ENCODE measurements around the gene POGK.

The POGK gene

GRCh38 chr1:166875734-166876539 lies 36.7 kb downstream of the POGK start, which contains the start of gene TADA1:
Gene TADA1, minus strand, starts transcription at chr1:166876264. Its CDS starts 31 bp downstream, at chr1:166876233.
- peak; percentile 64; the same call in 1 of the 2 replicates for TF ChIP-seq TAF1 (IDR thresholded peaks at IDR 0.05; ENCODE audit: borderline replicate concordance, insufficient read depth, low read length)
- peak; percentile 78 for TF ChIP-seq FOXP2 (optimal IDR thresholded peaks at IDR 0.05; ENCODE audit: borderline replicate concordance, extremely low read depth, extremely low read length, insufficient read depth)
- 0 out of 2 replicates have a peak, but pooled peaks have one; percentile 6 for TF ChIP-seq POLR2AphosphoS5 (IDR thresholded peaks at IDR 0.05; ENCODE audit: low read depth, low read length)
- peak; percentile 5; the same call in 1 of the 2 replicates for TF ChIP-seq SIN3A (IDR thresholded peaks at IDR 0.05; ENCODE audit: borderline replicate concordance, insufficient read depth, low read length)
- TF ChIP-seq, protein P1, sequence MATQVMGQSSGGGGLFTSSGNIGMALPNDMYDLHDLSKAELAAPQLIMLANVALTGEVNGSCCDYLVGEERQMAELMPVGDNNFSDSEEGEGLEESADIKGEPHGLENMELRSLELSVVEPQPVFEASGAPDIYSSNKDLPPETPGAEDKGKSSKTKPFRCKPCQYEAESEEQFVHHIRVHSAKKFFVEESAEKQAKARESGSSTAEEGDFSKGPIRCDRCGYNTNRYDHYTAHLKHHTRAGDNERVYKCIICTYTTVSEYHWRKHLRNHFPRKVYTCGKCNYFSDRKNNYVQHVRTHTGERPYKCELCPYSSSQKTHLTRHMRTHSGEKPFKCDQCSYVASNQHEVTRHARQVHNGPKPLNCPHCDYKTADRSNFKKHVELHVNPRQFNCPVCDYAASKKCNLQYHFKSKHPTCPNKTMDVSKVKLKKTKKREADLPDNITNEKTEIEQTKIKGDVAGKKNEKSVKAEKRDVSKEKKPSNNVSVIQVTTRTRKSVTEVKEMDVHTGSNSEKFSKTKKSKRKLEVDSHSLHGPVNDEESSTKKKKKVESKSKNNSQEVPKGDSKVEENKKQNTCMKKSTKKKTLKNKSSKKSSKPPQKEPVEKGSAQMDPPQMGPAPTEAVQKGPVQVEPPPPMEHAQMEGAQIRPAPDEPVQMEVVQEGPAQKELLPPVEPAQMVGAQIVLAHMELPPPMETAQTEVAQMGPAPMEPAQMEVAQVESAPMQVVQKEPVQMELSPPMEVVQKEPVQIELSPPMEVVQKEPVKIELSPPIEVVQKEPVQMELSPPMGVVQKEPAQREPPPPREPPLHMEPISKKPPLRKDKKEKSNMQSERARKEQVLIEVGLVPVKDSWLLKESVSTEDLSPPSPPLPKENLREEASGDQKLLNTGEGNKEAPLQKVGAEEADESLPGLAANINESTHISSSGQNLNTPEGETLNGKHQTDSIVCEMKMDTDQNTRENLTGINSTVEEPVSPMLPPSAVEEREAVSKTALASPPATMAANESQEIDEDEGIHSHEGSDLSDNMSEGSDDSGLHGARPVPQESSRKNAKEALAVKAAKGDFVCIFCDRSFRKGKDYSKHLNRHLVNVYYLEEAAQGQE (IDR thresholded peaks at IDR 0.05; ENCODE audit: insufficient read depth in 1 of 2, low read depth in 2 of 2, low read length in 2 of 2): no peak

GRCh38 chr1:166876540-166876838 lies 37.2 kb downstream of the POGK start:
- TF ChIP-seq SIN3A (IDR thresholded peaks at IDR 0.05; ENCODE audit: borderline replicate concordance, insufficient read depth, low read length) (no peak), POLR2AphosphoS5 (IDR thresholded peaks at IDR 0.05; ENCODE audit: low read depth, low read length) (no peak), TAF1 (IDR thresholded peaks at IDR 0.05; ENCODE audit: borderline replicate concordance, insufficient read depth, low read length) (no peak), FOXP2 (optimal IDR thresholded peaks at IDR 0.05; ENCODE audit: borderline replicate concordance, extremely low read depth, extremely low read length, insufficient read depth) (no peak)
- TF ChIP-seq, protein P1 (IDR thresholded peaks at IDR 0.05; ENCODE audit: insufficient read depth in 1 of 2, low read depth in 2 of 2, low read length in 2 of 2): no peak

GRCh38 chr1:166882893-166883292 lies 43.6 kb downstream of the POGK start:
- no peak for TF ChIP-seq POLR2AphosphoS5 (IDR thresholded peaks at IDR 0.05; ENCODE audit: low read depth, low read length)
- TF ChIP-seq, protein P1 (IDR thresholded peaks at IDR 0.05; ENCODE audit: insufficient read depth in 1 of 2, low read depth in 2 of 2, low read length in 2 of 2): no peak

DNA sequence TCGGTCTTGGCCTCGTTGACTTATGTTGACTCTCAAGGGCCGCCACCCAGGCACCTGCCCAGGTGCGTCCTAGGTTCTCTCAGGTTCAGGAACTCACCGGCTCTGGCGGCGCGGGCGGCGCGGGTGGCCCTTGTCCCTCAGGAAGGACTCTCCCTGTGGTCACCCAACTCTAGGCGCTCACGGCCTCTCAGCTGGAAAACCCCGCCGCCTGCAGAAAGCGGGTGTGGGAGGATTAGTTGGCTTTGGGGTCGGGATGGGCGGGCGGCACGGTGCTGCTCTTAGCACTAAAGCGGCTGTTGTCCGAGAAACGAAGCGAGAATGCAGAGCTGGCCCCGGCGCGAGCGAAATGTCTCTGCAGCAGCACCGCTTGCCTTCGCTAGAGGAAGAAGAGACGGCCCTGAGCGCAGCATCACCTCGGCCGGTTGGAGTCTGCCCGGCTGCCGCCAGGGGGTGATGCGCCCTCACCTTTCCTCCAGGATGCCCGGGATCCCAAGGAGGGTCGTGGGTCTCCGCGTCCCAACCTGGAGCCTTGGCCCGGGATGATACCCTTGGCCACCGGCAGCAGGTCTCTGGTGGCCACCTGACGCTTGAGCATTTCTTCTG lies 44.9 kb downstream of the POGK start:
- no peak for TF ChIP-seq SIN3A (IDR thresholded peaks at IDR 0.05; ENCODE audit: borderline replicate concordance, insufficient read depth, low read length)
- no peak for TF ChIP-seq FOXP2 (optimal IDR thresholded peaks at IDR 0.05; ENCODE audit: borderline replicate concordance, extremely low read depth, extremely low read length, insufficient read depth)
- TF ChIP-seq TAF1 (IDR thresholded peaks at IDR 0.05; ENCODE audit: borderline replicate concordance, insufficient read depth, low read length): no peak
- TF ChIP-seq POLR2AphosphoS5 (IDR thresholded peaks at IDR 0.05; ENCODE audit: low read depth, low read length): no peak
- TF ChIP-seq, protein P1 (IDR thresholded peaks at IDR 0.05; ENCODE audit: insufficient read depth in 1 of 2, low read depth in 2 of 2, low read length in 2 of 2): no peak
